ENCODE results near the gene TMEM97. TPM values are rescaled to one million over a fixed set of nuclear protein-coding genes. Genes with fewer than 3 reads are reported as not detected.

Gene TMEM97
- total RNA-seq, 1 donor from 2014 or later, result 170 TPM

- TF ChIP-seq, protein P1, sequence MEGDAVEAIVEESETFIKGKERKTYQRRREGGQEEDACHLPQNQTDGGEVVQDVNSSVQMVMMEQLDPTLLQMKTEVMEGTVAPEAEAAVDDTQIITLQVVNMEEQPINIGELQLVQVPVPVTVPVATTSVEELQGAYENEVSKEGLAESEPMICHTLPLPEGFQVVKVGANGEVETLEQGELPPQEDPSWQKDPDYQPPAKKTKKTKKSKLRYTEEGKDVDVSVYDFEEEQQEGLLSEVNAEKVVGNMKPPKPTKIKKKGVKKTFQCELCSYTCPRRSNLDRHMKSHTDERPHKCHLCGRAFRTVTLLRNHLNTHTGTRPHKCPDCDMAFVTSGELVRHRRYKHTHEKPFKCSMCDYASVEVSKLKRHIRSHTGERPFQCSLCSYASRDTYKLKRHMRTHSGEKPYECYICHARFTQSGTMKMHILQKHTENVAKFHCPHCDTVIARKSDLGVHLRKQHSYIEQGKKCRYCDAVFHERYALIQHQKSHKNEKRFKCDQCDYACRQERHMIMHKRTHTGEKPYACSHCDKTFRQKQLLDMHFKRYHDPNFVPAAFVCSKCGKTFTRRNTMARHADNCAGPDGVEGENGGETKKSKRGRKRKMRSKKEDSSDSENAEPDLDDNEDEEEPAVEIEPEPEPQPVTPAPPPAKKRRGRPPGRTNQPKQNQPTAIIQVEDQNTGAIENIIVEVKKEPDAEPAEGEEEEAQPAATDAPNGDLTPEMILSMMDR (IDR thresholded peaks at IDR 0.05; ENCODE audit: partially characterized antibody, unreplicated experiment), result no peak
- peaks cover 3% of the 10 kb centered on the region for H3K36me3 Mint-ChIP-seq (ENCODE audit: unreplicated experiment)
- DNase-seq, result no peak
- H3K4me3 Mint-ChIP-seq (ENCODE audit: unreplicated experiment), result peak overlapping the region; percentile 19
- peaks cover 3% of the 10 kb centered on the region for H3K27me3 Mint-ChIP-seq (ENCODE audit: unreplicated experiment)
- peaks cover 8% of the 10 kb centered on the region for H3K4me1 Mint-ChIP-seq (ENCODE audit: low read depth, unreplicated experiment)
- H3K27ac Mint-ChIP-seq (ENCODE audit: unreplicated experiment), result no peak overlapping the region
- no peaks in the 10 kb centered on the region for H3K9me3 Mint-ChIP-seq (ENCODE audit: unreplicated experiment)
These were observed 44.3 kb upstream of the TMEM97 start for GRCh38 chr17:28274591-28275265.

DNA sequence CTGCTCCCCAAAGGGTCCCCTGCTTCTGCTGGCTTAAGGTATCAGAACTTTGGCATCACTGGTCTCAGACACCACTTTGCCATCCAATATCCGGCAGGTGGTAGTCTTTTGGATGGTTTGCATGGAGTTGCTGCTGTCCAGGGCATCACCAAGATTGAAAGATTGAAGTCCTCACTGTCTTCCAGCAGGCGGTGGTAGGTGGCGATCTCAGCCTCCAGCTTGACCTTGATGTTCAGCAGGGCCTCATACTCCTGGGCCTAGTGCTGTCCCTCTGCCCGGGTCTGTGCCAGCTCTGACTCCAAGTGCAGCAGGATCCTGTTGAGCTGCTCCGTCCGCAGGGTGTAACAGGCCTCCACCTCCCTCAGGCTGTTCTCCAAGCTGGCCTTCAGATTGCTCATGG lies 43.0 kb upstream of the TMEM97 start:
- Mint-ChIP-seq H3K27me3 (ENCODE audit: unreplicated experiment) (peaks cover 3% of the 10 kb centered on the region), H3K27ac (ENCODE audit: unreplicated experiment) (no peak overlapping the region), H3K9me3 (ENCODE audit: unreplicated experiment) (no peaks in the 10 kb centered on the region), H3K36me3 (ENCODE audit: unreplicated experiment) (peaks cover 3% of the 10 kb centered on the region), H3K4me3 (ENCODE audit: unreplicated experiment) (no peak overlapping the region), H3K4me1 (ENCODE audit: low read depth, unreplicated experiment) (peaks cover 8% of the 10 kb centered on the region)
- TF ChIP-seq, protein P1 (IDR thresholded peaks at IDR 0.05; ENCODE audit: partially characterized antibody, unreplicated experiment), result no peak
- DNase-seq, result no peak

- Mint-ChIP-seq H3K27me3 (ENCODE audit: unreplicated experiment) (peaks cover 3% of the 10 kb centered on the region), H3K27ac (ENCODE audit: unreplicated experiment) (no peak overlapping the region), H3K9me3 (ENCODE audit: unreplicated experiment) (no peaks in the 10 kb centered on the region), H3K4me3 (ENCODE audit: unreplicated experiment) (no peak overlapping the region), H3K36me3 (ENCODE audit: unreplicated experiment) (no peaks in the 10 kb centered on the region), H3K4me1 (ENCODE audit: low read depth, unreplicated experiment) (peaks cover 3% of the 10 kb centered on the region)
- TF ChIP-seq, protein P1 (IDR thresholded peaks at IDR 0.05; ENCODE audit: partially characterized antibody, unreplicated experiment), result no peak
- no peak for DNase-seq
These were observed 39.6 kb upstream of the TMEM97 start for GRCh38 chr17:28279411-28279810.

GRCh38 chr17:28280826-28281225 lies 38.2 kb upstream of the TMEM97 start:
- no peak for DNase-seq
- no peaks in the 10 kb centered on the region for H3K36me3 Mint-ChIP-seq (ENCODE audit: unreplicated experiment)

DNA sequence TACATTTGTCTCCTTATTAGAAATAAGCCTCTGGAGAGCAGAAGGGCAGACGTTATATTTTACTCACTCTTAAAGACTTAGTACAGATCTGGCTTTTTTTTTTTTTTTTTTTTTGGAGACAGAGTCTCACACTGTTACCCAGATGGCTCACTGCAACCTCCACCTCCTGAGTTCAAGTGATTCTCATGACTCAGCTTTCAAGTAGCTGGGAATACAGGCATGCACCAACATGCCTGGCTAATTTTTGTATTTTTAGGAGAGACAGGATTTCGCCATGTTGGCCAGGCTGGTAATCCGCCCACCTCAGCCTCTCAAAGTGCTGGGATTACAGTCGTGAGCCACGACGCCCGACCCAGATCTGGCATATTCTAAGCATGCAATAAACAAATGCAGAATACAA lies 36.4 kb upstream of the TMEM97 start:
- no peaks in the 10 kb centered on the region for H3K4me1 Mint-ChIP-seq (ENCODE audit: low read depth, unreplicated experiment)
- DNase-seq, result no peak
- no peaks in the 10 kb centered on the region for H3K9me3 Mint-ChIP-seq (ENCODE audit: unreplicated experiment)
- TF ChIP-seq, protein P1 (IDR thresholded peaks at IDR 0.05; ENCODE audit: partially characterized antibody, unreplicated experiment), result no peak
- no peak overlapping the region for H3K4me3 Mint-ChIP-seq (ENCODE audit: unreplicated experiment)
- H3K36me3 Mint-ChIP-seq (ENCODE audit: unreplicated experiment), result no peaks in the 10 kb centered on the region
- no peak overlapping the region for H3K27ac Mint-ChIP-seq (ENCODE audit: unreplicated experiment)
- no peaks in the 10 kb centered on the region for H3K27me3 Mint-ChIP-seq (ENCODE audit: unreplicated experiment)

More at GRCh38 chr17:28280826-28281225, 38.2 kb upstream of the TMEM97 start:
- Mint-ChIP-seq H3K4me1 (ENCODE audit: low read depth, unreplicated experiment) (no peaks in the 10 kb centered on the region), H3K9me3 (ENCODE audit: unreplicated experiment) (no peaks in the 10 kb centered on the region), H3K4me3 (ENCODE audit: unreplicated experiment) (no peak overlapping the region), H3K27me3 (ENCODE audit: unreplicated experiment) (no peaks in the 10 kb centered on the region), H3K27ac (ENCODE audit: unreplicated experiment) (no peak overlapping the region)
- TF ChIP-seq, protein P1 (IDR thresholded peaks at IDR 0.05; ENCODE audit: partially characterized antibody, unreplicated experiment), result no peak

Data from glutamatergic neuron (in vitro differentiated cells).